GM13977 (cell line): ENCODE results near the gene SCT.

Experiments used
- DNase-seq: peaks from one replicate; pipeline ENCODE4 v3.0.0; 2012; ENCODE audit warnings: low spot score
- in situ Hi-C: fragments of 300-500 bp; cut with MboI; formaldehyde crosslinking; loops from one replicate; pipeline ENCODE4 v1.12.0; 2022; ENCODE audit warnings: low sequenced_read_pairs, low pct_unique_long_range_greater_than_20kb, mixed read lengths, inconsistent platforms; ENCODE audit not compliant: unreplicated experiment
- TF ChIP-seq, protein P1 (sequence below): IDR thresholded peaks from 2 replicates; pipeline ENCODE4 v1.5.1; 2012; ENCODE audit warnings: mild to moderate bottlenecking, control low read depth; ENCODE audit not compliant: insufficient read depth; ENCODE audit errors: extremely low read depth, missing control alignments

SCT gene

DNA sequence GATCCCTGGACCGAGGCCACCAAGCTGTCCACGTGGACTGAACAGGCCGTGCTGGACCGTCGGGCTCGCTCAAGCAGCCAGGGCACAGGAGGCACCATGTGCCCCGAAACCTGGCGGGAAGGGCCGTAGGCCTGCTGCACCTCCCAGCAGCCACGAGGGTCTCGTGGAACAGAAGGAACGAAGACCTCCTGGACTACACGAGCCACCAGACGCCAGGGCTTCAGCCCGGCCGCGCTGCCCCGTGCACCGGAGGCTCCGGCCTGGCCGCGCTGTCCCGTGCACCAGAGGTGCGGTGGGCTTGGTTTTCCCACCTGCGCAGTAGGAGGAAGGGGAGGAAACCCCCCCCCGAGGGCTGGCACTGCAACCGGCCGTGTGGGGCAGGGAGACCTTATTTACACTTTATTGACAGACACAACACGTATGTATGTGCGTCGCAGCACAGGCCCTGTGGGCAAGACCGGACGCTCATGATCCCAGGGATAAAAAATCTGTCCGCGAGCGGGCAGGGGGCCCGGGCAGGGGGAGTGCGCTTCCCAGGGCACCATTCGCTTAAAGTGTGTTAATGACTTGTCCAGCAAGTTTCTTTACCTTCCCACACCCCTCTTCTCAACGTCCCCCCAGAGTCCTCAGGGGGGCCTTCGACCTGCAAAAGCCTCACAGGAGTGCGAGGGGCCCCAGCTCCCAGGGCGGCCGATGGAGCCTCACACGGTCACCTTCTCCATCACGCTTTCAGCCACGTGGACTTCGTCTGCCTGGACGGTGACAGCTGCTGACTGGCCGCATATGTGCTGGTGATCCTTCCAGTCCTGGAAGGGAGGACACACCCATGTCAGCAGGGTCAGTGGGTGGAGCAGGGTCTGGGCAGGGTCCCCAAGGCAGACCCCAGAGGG, 17.1 kb upstream of the SCT start:
- TF ChIP-seq, protein P1, sequence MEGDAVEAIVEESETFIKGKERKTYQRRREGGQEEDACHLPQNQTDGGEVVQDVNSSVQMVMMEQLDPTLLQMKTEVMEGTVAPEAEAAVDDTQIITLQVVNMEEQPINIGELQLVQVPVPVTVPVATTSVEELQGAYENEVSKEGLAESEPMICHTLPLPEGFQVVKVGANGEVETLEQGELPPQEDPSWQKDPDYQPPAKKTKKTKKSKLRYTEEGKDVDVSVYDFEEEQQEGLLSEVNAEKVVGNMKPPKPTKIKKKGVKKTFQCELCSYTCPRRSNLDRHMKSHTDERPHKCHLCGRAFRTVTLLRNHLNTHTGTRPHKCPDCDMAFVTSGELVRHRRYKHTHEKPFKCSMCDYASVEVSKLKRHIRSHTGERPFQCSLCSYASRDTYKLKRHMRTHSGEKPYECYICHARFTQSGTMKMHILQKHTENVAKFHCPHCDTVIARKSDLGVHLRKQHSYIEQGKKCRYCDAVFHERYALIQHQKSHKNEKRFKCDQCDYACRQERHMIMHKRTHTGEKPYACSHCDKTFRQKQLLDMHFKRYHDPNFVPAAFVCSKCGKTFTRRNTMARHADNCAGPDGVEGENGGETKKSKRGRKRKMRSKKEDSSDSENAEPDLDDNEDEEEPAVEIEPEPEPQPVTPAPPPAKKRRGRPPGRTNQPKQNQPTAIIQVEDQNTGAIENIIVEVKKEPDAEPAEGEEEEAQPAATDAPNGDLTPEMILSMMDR = no peak
- DNase-seq = no peak
- in situ Hi-C loops = no loop called here

DNA sequence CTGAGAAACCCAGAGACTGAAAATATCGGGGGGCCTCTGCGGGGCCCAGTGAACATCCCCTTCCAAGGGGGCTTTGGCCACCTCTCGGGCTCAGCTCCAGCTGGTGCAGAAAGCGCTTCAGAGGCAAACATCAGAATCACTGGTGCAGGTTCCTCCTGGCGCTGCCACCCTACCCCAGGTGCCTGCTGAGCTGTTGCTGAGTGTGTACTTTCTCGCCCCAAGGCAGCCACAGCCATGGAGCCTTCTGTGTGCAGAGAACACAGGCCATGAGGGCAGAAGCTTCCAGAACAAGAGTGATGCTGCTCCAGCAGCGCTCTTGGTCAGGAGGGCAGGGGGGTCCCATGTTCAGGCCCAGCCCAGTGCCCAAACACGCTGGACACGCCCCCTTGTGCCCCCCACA, 16.4 kb upstream of the SCT start:
- TF ChIP-seq, protein P1 = no peak
- in situ Hi-C loops = no loop called here
- DNase-seq = no peak

DNA sequence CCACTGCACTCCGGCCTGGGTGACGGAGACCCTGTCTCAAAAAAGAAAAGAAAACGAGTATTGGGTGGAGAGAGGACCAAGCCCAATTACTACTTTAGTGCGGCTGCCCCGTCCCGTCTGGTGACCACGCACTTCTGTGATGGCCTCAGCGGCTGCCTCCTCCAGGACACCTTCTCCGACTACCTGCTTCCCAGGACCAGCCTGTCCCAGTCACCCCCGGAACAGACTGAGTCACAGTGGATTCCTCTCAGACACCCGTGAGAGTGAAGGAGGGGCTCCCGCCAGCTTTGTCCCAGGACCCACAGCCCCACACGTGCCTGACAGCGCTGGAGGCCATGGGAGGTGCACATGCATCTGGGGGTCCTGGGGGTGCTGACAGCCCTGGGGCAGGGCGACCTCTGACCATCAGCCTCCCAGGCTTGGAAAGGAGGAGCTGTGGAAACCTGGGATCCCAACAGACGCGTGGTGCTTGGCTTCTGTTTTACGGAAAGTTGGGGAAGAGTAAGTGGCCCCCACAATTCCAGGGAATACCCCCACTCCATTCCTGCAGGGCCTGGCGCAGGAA, 14.9 kb upstream of the SCT start:
- in situ Hi-C loops = no loop called here
- no peak for DNase-seq

DNA sequence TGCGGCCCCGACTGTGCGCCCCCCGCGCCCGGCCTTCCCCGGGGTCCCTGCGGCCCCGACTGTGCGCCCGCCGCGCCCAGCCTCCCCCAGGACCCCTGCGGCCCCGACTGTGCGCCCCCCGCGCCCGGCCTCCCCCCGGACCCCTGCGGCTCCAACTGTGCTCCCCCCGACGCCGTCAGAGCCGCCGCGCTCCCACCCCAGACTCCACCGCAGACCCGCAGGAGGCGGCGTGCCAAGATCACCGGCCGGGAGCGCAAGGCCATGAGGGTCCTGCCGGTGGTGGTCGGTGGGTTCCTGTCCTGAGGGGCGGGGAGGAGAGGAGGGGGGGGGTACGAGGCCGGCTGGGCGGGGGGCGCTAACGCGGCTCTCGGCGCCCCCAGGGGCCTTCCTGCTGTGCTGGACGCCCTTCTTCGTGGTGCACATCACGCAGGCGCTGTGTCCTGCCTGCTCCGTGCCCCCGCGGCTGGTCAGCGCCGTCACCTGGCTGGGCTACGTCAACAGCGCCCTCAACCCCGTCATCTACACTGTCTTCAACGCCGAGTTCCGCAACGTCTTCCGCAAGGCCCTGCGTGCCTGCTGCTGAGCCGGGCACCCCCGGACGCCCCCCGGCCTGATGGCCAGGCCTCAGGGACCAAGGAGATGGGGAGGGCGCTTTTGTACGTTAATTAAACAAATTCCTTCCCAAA, 13.2 kb upstream of the SCT start:
- DNase-seq = no peak
- in situ Hi-C loops = no loop called here
- TF ChIP-seq, protein P1 = no peak

More for the DNA sequence above, 14.9 kb upstream of the SCT start:
- TF ChIP-seq, protein P1 = no peak

DNA sequence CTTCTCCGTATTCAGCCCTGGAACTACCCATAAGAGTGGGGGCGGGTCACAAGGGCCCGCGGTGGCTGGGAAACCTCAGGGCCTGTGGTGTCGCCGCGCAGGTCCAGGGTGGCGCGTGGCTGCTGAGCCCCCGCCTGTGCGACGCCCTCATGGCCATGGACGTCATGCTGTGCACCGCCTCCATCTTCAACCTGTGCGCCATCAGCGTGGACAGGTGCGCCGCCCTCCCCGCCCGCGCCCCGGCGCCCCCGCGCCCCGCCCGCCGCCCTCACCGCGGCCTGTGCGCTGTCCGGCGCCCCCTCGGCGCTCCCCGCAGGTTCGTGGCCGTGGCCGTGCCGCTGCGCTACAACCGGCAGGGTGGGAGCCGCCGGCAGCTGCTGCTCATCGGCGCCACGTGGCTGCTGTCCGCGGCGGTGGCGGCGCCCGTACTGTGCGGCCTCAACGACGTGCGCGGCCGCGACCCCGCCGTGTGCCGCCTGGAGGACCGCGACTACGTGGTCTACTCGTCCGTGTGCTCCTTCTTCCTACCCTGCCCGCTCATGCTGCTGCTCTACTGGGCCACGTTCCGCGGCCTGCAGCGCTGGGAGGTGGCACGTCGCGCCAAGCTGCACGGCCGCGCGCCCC, 12.5 kb upstream of the SCT start:
- in situ Hi-C loops = no loop called here

More for the DNA sequence above, 12.5 kb upstream of the SCT start:
- DNase-seq = no peak
- TF ChIP-seq, protein P1 = no peak
